HG02852 (cell line): ENCODE measurements around the gene ZP3.
A peak's percentile ranks its signal among the peaks of the same experiment; 100 is the strongest.
"Not testable (repeated sequence)": the region's sequence is repeated elsewhere in the genome, so short reads cannot be mapped to it uniquely, and the experiment has no call there.

Experiments
- ATAC-seq: cut with Tn5 transposase; IDR thresholded peaks from one replicate; pipeline ENCODE4 v1.9.1; 2021; ENCODE audit warnings: mild to moderate bottlenecking, moderate library complexity; ENCODE audit not compliant: unreplicated experiment

ZP3 gene

DNA sequence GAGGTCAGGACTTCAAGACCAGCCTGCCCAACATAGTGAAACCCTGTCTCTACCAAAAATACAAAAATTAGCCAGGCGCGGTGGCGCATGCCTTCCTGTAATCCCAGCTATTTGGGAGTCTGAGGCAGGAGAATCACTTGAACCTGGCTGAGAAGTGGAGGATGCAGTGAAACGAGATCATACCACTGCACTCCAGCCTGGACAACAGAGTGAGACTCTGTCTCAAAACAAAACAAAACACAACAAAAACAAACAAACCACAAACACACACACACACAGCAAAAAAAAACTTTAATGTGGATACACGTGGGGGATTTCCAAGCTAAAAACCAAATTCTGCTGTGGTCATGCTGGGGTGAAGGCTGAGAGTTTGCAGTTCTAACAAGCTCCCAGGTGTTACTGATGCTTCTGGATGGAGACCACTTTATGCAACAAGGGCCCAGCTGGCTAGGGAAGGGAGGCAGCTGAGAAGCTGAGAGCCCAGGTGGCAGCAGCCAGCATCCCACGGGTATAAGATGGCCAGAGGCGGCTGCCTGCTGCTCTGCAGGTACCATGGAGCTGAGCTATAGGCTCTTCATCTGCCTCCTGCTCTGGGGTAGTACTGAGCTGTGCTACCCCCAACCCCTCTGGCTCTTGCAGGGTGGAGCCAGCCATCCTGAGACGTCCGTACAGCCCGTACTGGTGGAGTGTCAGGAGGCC, at the start of gene ZP3:
ZP3 (plus strand) TSS at position 538 of the 699 bp plus-strand sequence; CDS start at position 553, 15 bp downstream.
- peak; percentile 77 for ATAC-seq

GRCh38 chr7:76375251-76375650, 49.5 kb upstream of the ZP3 start:
- ATAC-seq, result no peak

- no peak for ATAC-seq
Observed at GRCh38 chr7:76377186-76377918, 47.4 kb upstream of the ZP3 start.

DNA sequence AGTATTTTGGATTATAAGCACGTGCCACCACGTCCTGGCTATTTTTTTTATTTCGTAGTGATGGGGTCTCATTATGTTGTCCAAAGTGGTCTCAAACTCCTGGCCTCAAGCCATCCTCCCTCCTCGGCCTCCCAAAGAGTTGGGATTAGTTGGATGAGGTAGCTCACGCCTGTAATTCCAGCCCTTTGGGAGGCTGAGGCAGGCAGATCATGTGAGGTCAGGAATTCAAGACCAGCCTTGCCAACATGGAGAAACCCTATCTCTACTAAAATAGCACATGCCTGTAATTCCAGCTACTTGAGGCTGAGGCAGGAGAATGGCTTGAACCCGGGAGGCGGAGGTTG, 44.2 kb upstream of the ZP3 start:
- ATAC-seq, result no peak

DNA sequence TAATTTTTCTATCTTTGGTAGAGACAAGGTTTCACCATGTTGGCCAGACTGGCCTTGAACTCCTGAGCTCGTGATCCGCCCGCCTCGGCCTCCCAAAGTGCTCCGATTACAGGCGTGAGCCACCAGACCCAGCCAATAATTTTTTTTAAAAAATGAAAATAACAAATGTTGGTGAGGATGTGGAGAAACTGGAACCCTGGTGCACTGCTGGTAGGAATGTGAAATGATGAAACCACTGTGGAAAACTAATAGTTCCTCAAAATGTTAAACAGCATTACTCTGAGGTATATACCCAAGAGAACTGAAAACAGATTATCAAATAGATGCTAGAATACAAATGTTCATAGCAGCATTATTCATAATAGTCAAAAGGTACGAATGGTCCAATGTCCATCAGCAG, 42.9 kb upstream of the ZP3 start:
- ATAC-seq, result no peak

DNA sequence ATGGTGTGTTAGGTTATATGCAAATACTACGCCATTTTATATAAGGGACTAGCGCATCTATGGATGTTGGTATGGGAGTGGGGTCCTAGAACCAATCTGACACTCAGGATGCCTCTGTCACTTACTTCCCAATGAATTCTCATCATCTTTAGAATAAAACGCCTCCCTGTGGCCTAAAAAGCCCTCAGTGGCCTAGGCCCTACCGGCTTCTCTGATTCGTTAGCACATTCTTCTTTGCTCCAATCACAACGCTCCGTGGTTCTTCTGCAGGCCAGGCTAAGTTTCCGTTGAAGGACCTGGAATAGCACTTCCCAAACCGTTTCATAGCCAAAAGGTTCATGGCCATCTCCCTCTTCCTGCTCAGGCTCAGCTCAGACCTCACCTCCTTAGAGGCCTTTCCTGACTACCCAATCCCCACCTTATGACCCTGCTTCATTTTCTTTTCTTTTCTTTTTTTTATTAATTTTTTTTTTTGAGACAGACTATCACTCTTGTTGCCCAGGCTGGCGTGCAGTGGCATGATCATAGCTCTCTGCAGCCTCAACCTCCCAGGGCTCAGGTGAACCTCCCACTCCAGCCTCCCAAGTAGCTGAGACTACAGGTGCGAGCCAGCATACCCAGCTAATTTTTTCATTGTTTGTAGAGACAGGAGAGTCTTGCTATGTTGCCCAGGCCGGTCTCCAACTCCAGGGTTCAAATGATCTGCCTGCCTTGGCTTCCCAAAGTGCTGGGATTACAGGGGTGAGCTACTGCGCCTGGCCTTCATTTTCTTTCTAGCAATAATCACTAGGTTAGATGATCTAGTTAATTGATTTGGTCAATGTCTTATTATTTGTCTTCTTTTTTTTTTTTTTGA, 41.4 kb upstream of the ZP3 start:
- no peak for ATAC-seq

DNA sequence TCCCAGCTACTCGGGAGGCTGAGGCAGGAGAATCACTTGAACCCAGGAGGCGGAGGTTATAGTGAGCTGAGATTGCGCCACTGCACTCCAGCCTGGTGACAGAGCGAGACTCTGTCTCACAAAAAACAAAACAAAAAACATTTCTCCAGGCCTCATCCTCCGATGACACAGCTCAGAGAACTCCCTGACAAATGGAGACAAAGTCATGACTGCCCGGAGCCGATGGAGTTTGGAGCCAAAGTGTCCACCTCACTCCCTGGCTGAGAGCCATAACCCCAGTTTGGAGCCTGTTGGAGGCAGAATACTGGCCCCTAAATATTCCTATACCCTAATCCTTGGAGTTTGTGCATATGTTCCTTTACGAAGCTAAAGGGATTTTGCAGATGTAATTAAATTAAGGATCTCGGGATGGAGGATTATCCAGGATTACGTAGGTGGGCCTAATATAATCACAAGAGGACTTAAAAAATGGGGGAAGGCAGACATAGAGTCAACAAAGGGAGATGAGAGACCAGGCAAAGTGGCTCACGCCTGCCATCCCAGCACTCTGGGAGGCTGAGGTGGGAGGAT, 38.0 kb upstream of the ZP3 start:
- no peak for ATAC-seq

- ATAC-seq, result not testable (repeated sequence)
Observed at GRCh38 chr7:76387789-76388188, 37.0 kb upstream of the ZP3 start.

GRCh38 chr7:76390092-76390491, 34.7 kb upstream of the ZP3 start:
- ATAC-seq, result no peak

- no peak for ATAC-seq
Observed at GRCh38 chr7:76392531-76393115, 32.1 kb upstream of the ZP3 start.

- ATAC-seq, result peak; percentile 83
Observed at GRCh38 chr7:76393116-76394031, 31.4 kb upstream of the ZP3 start.

GRCh38 chr7:76394957-76395356, 29.8 kb upstream of the ZP3 start:
- no peak for ATAC-seq

DNA sequence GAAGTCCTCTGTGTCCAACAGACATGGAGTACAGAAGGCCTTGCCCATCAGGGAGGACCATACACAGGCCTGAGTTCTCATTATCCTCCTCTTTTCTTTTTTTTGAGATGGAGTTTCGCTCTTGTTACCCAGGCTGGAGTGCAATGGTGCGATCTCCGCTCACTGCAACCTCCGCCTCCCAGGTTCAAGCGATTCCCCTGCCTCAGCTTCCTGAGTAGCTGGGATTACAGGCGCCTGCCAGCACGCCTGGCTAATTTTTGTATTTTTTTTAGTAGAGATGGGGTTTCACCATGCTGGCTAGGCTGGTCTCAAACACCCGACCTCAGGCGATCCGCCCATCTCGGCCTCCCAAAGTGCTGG, 29.2 kb upstream of the ZP3 start:
- ATAC-seq, result not testable (repeated sequence)

GRCh38 chr7:76395965-76396726, 28.6 kb upstream of the ZP3 start:
- no peak for ATAC-seq

GRCh38 chr7:76396864-76397263, 27.9 kb upstream of the ZP3 start:
- no peak for ATAC-seq

- no peak for ATAC-seq
Observed at GRCh38 chr7:76397409-76398183, 27.2 kb upstream of the ZP3 start.

DNA sequence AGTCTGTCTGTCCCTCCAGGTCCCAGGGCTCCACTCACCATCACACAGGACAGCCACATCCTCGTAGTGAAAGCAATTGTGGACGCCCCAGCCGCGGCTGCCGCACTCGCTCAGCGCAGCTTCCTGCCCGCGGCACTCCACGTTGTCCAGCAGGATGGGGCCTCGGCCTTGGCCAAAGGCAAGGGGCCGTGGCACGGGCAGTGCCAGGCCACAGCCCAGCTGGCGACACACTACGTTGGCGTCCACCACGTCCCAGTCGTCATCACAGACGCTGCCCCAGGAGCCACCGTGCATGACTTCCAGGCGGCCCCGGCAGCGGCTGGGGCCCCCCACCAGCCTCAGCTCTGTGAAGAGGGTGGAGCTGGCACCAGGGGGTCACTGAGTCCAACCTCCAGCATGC, 24.5 kb upstream of the ZP3 start:
- ATAC-seq, result no peak

- ATAC-seq, result not testable (repeated sequence)
Observed at GRCh38 chr7:76403097-76403496, 21.7 kb upstream of the ZP3 start.
